ENCODE measurements around the gene BUD23.

Gene BUD23

DNA sequence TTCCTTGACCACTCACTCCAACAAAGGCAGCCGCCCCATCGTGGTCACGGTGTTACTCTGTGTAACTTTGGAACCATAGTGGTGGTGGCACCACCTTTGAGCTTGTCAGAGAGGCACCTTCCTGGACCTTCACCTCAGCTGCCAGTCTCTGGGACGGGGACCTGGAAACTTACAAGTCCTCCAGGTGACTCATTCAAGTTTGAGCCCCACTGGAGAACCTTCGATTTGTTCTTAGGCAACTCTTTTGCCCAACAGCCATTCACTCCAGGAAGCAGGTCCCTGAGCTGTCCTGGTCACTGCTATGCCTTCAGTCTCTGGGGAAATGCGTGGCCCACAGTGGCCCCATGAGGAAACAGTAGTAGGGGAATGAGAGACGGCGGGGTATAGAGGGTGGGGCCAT is 18.8 kb downstream of the BUD23 start:
- no peak overlapping the region for H3K27ac ChIP-seq
- no peak for TF ChIP-seq CTCF (conservative IDR thresholded peaks at IDR 0.05)

- TF ChIP-seq CTCF (conservative IDR thresholded peaks at IDR 0.05), result no peak
- H3K27ac ChIP-seq, result no peak overlapping the region
Measured at GRCh38 chr7:73702665-73703064, 19.3 kb downstream of the BUD23 start.

- H3K27ac ChIP-seq, result no peak overlapping the region
- TF ChIP-seq CTCF (conservative IDR thresholded peaks at IDR 0.05), result no peak
Measured at GRCh38 chr7:73703225-73703624, 19.8 kb downstream of the BUD23 start.

GRCh38 chr7:73703757-73704639 is 20.6 kb downstream of the BUD23 start:
- H3K27ac ChIP-seq, result no peak overlapping the region
- no peak for TF ChIP-seq CTCF (conservative IDR thresholded peaks at IDR 0.05)

DNA sequence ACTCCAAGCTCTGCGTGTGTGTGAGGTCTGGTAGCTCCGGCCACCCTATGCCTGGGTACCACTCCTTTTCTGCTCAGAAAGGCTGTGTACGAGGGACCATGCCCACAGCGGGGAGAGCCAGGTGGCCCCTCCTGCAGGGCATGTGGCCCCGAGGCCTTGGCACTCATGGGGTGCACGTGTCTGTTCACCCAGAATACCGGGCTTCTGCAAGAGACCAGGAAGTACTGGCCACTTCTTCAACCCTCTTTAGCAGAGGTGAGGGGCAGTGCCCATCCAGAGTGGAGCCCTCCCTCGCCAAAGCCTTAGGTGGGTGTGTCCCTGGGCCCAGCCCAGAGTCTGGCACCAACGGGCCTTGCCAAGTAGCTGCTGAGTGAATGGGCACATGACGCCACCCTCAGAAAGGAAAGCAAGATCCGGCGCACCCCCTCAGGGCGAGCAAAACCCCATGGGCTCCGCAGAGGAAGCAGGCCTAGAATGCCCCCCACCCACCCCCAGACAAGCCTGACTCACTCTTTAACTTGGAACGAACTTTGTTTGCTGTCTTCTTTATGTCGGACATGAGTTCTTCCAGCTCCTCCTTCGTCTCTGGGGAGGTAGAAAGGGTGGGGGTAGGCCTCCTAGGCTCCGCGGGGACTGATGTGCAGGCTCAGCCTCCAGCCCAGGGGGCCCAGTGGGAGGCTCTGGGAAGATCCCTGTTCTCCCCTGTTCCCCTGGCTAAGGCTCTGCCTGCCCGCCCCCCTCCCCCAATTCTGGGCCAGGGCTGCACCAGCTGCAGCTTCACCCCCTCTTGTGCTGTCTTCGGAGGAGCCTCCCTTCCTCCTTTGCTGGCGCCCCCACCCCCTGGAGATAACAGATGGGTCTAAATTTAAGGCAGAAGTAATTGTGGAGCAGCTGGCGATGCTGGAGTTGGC is 21.5 kb downstream of the BUD23 start:
- H3K27ac ChIP-seq, result no peak overlapping the region
- no peak for TF ChIP-seq CTCF (conservative IDR thresholded peaks at IDR 0.05)

DNA sequence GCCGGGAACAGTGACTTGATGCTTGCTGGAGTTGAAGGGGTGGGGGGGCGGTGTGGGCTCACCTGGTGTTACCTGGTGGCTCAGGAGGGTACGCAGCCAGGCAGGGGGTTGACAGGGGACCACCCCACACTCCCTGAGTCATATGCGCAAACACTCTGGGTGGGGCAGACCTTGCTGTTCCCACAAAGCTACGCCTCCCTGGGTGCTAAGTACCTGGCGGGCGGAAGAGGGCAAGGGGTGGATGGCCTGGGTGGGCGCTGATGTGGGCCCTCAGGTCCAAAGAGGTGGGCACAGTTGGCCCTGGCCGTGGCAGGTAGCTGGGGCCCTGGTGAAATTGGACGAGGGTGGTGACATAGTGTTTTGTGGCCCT is 22.1 kb downstream of the BUD23 start:
- TF ChIP-seq CTCF (conservative IDR thresholded peaks at IDR 0.05), result no peak
- no peak overlapping the region for H3K27ac ChIP-seq

Data from VCaP (cell line).